Measurements from ENCODE around the gene BNIPL.

GRCh38 chr1:150995460-150995859 is 40.9 kb upstream of the BNIPL start:
- TF ChIP-seq, protein P1, sequence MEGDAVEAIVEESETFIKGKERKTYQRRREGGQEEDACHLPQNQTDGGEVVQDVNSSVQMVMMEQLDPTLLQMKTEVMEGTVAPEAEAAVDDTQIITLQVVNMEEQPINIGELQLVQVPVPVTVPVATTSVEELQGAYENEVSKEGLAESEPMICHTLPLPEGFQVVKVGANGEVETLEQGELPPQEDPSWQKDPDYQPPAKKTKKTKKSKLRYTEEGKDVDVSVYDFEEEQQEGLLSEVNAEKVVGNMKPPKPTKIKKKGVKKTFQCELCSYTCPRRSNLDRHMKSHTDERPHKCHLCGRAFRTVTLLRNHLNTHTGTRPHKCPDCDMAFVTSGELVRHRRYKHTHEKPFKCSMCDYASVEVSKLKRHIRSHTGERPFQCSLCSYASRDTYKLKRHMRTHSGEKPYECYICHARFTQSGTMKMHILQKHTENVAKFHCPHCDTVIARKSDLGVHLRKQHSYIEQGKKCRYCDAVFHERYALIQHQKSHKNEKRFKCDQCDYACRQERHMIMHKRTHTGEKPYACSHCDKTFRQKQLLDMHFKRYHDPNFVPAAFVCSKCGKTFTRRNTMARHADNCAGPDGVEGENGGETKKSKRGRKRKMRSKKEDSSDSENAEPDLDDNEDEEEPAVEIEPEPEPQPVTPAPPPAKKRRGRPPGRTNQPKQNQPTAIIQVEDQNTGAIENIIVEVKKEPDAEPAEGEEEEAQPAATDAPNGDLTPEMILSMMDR (IDR thresholded peaks at IDR 0.05): no peak
- TF ChIP-seq EP300 (IDR thresholded peaks at IDR 0.05): no peak
- no peak for TF ChIP-seq POLR2A (IDR thresholded peaks at IDR 0.05)

Measured in ovary (tissue), 3 donors.